Upper lobe of left lung (tissue), 6 donors: Measurements from ENCODE around the gene GALNT11. TPM values are rescaled to one million over a fixed set of nuclear protein-coding genes. Genes with fewer than 3 reads are reported as not detected.

Source experiments
- ATAC-seq, 2 donors: fragments of 200-7000 bp; cut with Tn5 transposase; one replicate each; pipeline ENCODE4 v1.9.1; 2022; ENCODE audit warnings: mild to moderate bottlenecking in 2 of 2, moderate library complexity in 2 of 2; ENCODE audit not compliant: low FRiP score in 2 of 2
- DNase-seq, 2 donors: peaks; one replicate each; pipeline ENCODE4 v3.0.0-alpha.2; 2019 to 2020
- H3K27ac ChIP-seq, 4 donors: fragments of 200-600 bp; sonication (generic); one replicate each; pipeline ENCODE4 v1.5.1; 2016 to 2019
- H3K27me3 ChIP-seq, 4 donors: fragments of 200-600 bp; sonication (generic); one replicate each; pipeline ENCODE4 v1.5.1; 2017 to 2019
- H3K36me3 ChIP-seq, 4 donors: fragments of 200-600 bp; sonication (generic); one replicate each; pipeline ENCODE4 v1.5.1; 2016 to 2019
- H3K4me1 ChIP-seq, 4 donors: fragments of 200-600 bp; sonication (generic); one replicate each; pipeline ENCODE4 v1.5.1; 2018 to 2019
- H3K4me3 ChIP-seq, 4 donors: fragments of 200-600 bp; sonication (generic); one replicate each; pipeline ENCODE4 v1.5.1; 2017 to 2019; ENCODE audit warnings: mild to moderate bottlenecking in 2 of 4, moderate library complexity in 1 of 4
- H3K9me3 ChIP-seq, 4 donors: fragments of 200-600 bp; sonication (generic); one replicate each; pipeline ENCODE4 v1.5.1; 2018 to 2019
- EP300 ChIP-seq, 4 donors: sonication (generic); formaldehyde crosslinking; IDR thresholded peaks; one replicate each; pipeline ENCODE4 v1.5.1; 2017; ENCODE audit warnings: antibody characterized with exemption in 4 of 4, control low read depth in 2 of 4
- POLR2A ChIP-seq, 4 donors: fragments of 450-650 bp; IDR thresholded peaks; one replicate each; pipeline ENCODE4 v1.5.1; 2016 to 2017; ENCODE audit warnings: antibody characterized with exemption in 4 of 4, mild to moderate bottlenecking in 2 of 4
- POLR2AphosphoS5 ChIP-seq, 2 donors: sonication (generic); formaldehyde crosslinking; IDR thresholded peaks; one replicate each; pipeline ENCODE4 v1.5.1; 2017; ENCODE audit warnings: antibody characterized with exemption in 2 of 2
- WGBS, 2 donors: methylation state at CpG; one replicate each; pipeline ENCODE4 v1.1.5; 2017 to 2018; 5-methylcytosine and 5-hydroxymethylcytosine counted together
- total RNA-seq, 6 donors: library from RNA; depleted of rRNA in 4 of 6; stranded (reverse); fragments of >200 nt in 4 of 6; gene quantifications; one replicate each; pipeline versions ENCODE4 v1.1.0 to v1.2.1, GENCODE V29; 2016 to 2021
- TF ChIP-seq, protein P1 (sequence below), 6 experiments: fragments of 450-650 bp in 4 of 6; fragments of 200-600 bp in 2 of 6; sonication (generic) in 2 of 6; IDR thresholded peaks; one replicate each; pipeline ENCODE4 v1.5.1; 2016 to 2019; ENCODE audit warnings: antibody characterized with exemption in 6 of 6
- donor health status: DM: no; HTN: no; CAD: no; lungs with moderate emphysema.
- donor health status: DM: no; HTN: yes; CAD: no; lungs with severe emphysema.

GALNT11 gene
- total RNA-seq, 6 donors from 2014 or later, result 31.2 to 63.8 (median 43.2) TPM

DNA sequence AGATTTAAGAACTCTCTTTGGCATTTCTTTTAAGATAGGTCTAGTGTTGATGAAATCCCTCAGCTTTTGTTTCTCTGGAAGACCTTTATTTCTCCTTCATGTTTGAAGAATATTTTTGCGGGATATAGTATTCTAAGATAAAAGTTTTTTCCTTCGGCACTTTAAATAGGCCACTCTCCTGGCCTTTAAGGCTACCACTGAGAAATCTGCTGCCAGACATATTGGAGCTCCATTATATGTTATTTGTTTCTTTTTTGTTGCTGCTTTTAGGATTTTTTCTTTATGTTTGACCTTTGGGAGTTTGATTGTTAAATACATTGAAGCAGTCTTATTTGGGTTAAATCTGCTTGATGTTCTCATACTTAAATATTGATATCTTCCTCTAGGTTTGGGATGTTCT is 22.6 kb downstream of the GALNT11 start:
- TF ChIP-seq POLR2AphosphoS5 (IDR thresholded peaks at IDR 0.05) (no peak), POLR2A (IDR thresholded peaks at IDR 0.05) (no peak), EP300 (IDR thresholded peaks at IDR 0.05) (no peak)
- TF ChIP-seq, protein P1, sequence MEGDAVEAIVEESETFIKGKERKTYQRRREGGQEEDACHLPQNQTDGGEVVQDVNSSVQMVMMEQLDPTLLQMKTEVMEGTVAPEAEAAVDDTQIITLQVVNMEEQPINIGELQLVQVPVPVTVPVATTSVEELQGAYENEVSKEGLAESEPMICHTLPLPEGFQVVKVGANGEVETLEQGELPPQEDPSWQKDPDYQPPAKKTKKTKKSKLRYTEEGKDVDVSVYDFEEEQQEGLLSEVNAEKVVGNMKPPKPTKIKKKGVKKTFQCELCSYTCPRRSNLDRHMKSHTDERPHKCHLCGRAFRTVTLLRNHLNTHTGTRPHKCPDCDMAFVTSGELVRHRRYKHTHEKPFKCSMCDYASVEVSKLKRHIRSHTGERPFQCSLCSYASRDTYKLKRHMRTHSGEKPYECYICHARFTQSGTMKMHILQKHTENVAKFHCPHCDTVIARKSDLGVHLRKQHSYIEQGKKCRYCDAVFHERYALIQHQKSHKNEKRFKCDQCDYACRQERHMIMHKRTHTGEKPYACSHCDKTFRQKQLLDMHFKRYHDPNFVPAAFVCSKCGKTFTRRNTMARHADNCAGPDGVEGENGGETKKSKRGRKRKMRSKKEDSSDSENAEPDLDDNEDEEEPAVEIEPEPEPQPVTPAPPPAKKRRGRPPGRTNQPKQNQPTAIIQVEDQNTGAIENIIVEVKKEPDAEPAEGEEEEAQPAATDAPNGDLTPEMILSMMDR (IDR thresholded peaks at IDR 0.05), result no peak
- 95 to 99% methylated on average over 2 of the region's 2 CpGs for WGBS, 2 donors
- no peak for ATAC-seq

DNA sequence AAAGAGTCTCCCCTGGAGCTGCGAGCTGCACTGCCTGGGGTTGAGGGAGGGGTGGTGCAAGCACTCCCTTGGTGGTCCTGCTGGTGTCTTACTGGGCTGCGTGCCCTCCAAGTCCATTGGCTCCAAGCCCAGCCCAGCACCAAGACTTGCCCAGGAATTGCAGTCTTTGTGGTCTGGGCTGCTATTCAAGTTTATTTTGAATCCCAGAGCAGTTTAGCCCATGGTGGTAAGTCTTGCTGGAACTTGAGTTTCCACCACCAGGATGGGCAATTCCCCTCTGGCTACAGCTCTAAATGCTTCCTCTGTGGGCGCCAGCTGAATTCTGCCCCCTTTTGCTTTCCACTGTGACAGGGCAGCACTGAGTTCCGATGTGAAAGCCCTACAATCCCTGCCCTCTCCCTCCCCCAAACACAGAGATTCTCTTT is 25.1 kb downstream of the GALNT11 start:
- no peaks in the 10 kb centered on the region for H3K27me3 ChIP-seq
- H3K4me1 ChIP-seq, result peaks cover 0 to 8% (median 2%) of the 10 kb centered on the region in 4 donors
- no peaks in the 10 kb centered on the region for H3K36me3 ChIP-seq
- no peak overlapping the region for H3K27ac ChIP-seq
- WGBS, 2 donors, result 77 to 82% methylated on average over 3 to 4 of the region's 4 CpGs
- ATAC-seq (no peak), DNase-seq (no peak)
- TF ChIP-seq, protein P1 (IDR thresholded peaks at IDR 0.05), result no peak
- TF ChIP-seq POLR2A (IDR thresholded peaks at IDR 0.05), result no peak
- no peak for TF ChIP-seq POLR2AphosphoS5 (IDR thresholded peaks at IDR 0.05)
- TF ChIP-seq EP300 (IDR thresholded peaks at IDR 0.05), result no peak
- H3K9me3 ChIP-seq, result no peaks in the 10 kb centered on the region
- H3K4me3 ChIP-seq, result no peak overlapping the region

More for the DNA sequence above, 22.6 kb downstream of the GALNT11 start:
- Histone ChIP-seq H3K4me1 (peaks cover 0 to 8% (median 6%) of the 10 kb centered on the region in 4 donors), H3K4me3 (no peak overlapping the region), H3K36me3 (no peaks in the 10 kb centered on the region), H3K9me3 (no peaks in the 10 kb centered on the region), H3K27me3 (no peaks in the 10 kb centered on the region), H3K27ac (no peak overlapping the region)
- no peak for DNase-seq

DNA sequence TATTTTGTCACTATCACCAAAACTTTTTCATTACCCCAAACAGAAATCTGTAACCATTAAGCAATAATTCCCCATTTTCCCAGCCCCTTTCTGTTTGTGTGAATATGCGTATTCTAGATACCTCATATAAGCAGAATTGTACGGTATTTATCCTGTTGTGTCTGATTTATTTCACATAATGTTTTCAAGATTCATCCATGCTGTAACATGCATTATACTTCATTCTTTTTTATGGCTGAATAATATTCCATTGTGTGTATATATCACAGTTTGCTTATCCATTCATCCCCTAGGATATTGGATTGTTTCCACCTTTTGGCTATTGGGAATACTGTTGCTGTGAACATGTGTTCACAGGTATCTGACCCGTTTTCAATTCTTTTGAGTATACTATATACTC is 26.5 kb downstream of the GALNT11 start:
- Histone ChIP-seq H3K9me3 (no peaks in the 10 kb centered on the region), H3K36me3 (no peaks in the 10 kb centered on the region), H3K27me3 (no peaks in the 10 kb centered on the region), H3K27ac (no peak overlapping the region), H3K4me3 (no peak overlapping the region), H3K4me1 (peaks cover 0 to 8% (median 2%) of the 10 kb centered on the region in 4 donors)
- DNase-seq (no peak), ATAC-seq (no peak)
- 97 to 99% methylated on average over 3 of the region's 3 CpGs for WGBS, 2 donors
- no peak for TF ChIP-seq EP300 (IDR thresholded peaks at IDR 0.05)
- TF ChIP-seq, protein P1 (IDR thresholded peaks at IDR 0.05), result no peak
- TF ChIP-seq POLR2A (IDR thresholded peaks at IDR 0.05), result no peak
- TF ChIP-seq POLR2AphosphoS5 (IDR thresholded peaks at IDR 0.05), result no peak

DNA sequence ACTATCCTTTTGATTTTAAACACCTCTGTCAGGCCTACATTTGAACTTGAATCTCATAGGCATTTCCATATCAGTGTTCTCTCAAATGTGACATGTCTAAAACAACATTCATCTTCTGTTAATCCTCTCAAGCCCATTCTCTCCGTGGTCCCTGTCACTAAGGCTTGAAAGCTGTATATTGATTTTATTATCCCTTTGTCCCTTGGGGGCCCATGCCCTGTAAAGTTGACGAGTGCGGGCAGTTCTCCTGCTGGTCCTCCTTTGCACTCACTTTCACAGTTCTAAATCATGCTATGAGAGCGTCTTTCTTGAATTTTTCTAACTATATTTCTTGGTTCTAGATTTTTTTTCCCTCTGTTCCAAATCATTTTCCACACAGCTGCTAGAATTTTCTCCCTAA is 27.3 kb downstream of the GALNT11 start:
- Histone ChIP-seq H3K9me3 (no peaks in the 10 kb centered on the region), H3K36me3 (no peaks in the 10 kb centered on the region), H3K4me3 (no peak overlapping the region), H3K4me1 (peaks cover 0 to 8% (median 2%) of the 10 kb centered on the region in 4 donors), H3K27ac (no peak overlapping the region), H3K27me3 (no peaks in the 10 kb centered on the region)
- TF ChIP-seq, protein P1 (IDR thresholded peaks at IDR 0.05), result no peak
- no peak for TF ChIP-seq EP300 (IDR thresholded peaks at IDR 0.05)
- no peak for TF ChIP-seq POLR2A (IDR thresholded peaks at IDR 0.05)
- TF ChIP-seq POLR2AphosphoS5 (IDR thresholded peaks at IDR 0.05), result no peak
- DNase-seq (no peak), ATAC-seq (no peak)
- WGBS, 2 donors, result 78 to 84% methylated on average over 4 of the region's 4 CpGs
